Measurements from ENCODE around the gene HMCN2.

The HMCN2 gene

DNA sequence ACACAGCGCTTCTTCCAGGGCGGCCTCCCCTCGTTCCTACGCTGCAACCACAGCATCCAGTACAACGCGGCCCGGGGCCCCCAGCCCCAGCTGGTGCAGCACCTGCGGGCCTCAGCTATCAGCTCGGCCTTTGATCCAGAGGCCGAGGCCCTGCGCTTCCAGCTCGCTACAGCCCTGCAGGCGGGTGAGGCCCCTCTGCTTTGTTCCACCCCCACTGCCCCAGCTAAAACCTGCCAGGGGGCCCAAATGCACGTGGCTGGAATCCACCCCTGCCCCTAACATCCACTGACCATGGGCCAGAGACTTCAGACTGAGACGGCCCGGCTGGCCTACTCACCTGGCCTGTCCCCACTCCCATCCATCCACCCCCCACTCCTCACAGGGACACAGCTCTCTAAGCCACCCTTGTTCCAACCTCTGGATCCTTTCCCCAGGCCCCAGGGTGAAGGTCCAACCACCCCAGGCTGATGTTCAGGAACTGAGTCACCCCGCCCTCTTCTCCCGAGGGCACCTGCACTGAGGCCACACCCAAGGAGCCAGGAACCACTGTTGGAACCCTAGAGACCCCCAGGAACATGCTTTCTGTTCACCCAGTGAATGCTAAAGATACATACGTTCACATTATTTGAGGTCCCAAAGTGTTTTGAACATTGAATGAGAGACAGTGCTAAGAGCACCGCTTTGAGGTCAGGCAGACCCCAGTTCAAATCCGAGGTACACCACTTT lies 160.3 kb downstream of the HMCN2 start:
- no peak overlapping the region for H3K9ac ChIP-seq
- H3K4me3 ChIP-seq: no peak overlapping the region
- no peak for TF ChIP-seq Cebpa-rat (IDR thresholded peaks at IDR 0.05)
- peak overlapping the region; percentile 46; the same call in 1 of the 2 replicates for H3K27ac ChIP-seq
- no peaks in the 10 kb centered on the region for H4K20me1 ChIP-seq
- H3K36me3 ChIP-seq: no peaks in the 10 kb centered on the region
- H3K9me3 ChIP-seq: peaks cover 12% of the 10 kb centered on the region
- H3K27me3 ChIP-seq: no peaks in the 10 kb centered on the region
- peaks cover 66% of the 10 kb centered on the region for H3K4me1 ChIP-seq
- H3K4me2 ChIP-seq: peak overlapping the region; percentile 72

GRCh38 chr9:130426467-130426773 lies 160.9 kb downstream of the HMCN2 start:
- Histone ChIP-seq H3K36me3 (no peaks in the 10 kb centered on the region), H3K27me3 (no peaks in the 10 kb centered on the region), H3K4me2 (peak overlapping the region; percentile 72), H3K27ac (peak overlapping the region; percentile 46; the same call in 1 of the 2 replicates), H4K20me1 (no peaks in the 10 kb centered on the region), H3K4me3 (no peak overlapping the region), H3K4me1 (peaks cover 62% of the 10 kb centered on the region), H3K9me3 (peaks cover 13% of the 10 kb centered on the region), H3K9ac (no peak overlapping the region)
- no peak for TF ChIP-seq Cebpa-rat (IDR thresholded peaks at IDR 0.05)

- Histone ChIP-seq H3K4me2 (peak overlapping the region; percentile 72), H3K36me3 (no peaks in the 10 kb centered on the region), H4K20me1 (no peaks in the 10 kb centered on the region), H3K4me3 (no peak overlapping the region), H3K9ac (0 out of 2 replicates have a peak overlapping the region, but pooled peaks have one; percentile 38), H3K27me3 (no peaks in the 10 kb centered on the region), H3K27ac (peak overlapping the region; percentile 46; the same call in 1 of the 2 replicates), H3K9me3 (peaks cover 13% of the 10 kb centered on the region), H3K4me1 (peaks cover 62% of the 10 kb centered on the region)
- TF ChIP-seq Cebpa-rat (IDR thresholded peaks at IDR 0.05): no peak
Observed at GRCh38 chr9:130426883-130427282, 161.3 kb downstream of the HMCN2 start.

DNA sequence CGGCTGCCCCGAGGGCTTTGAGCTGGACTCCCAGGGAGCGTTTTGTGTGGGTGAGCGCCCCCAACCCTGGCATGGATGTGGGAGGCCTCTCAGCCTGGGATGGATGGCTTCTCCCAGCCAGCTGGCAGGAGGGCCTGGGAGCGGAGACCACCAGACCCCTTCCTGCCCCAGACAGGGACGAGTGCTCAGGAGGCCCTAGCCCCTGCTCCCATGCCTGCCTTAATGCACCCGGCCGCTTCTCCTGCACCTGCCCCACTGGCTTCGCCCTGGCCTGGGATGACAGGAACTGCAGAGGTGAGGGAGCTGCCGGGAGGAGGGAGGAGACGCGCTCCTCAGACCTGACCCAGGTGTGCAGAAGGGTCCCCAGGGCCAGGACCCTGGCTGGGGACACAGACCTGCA lies 161.8 kb downstream of the HMCN2 start:
- Histone ChIP-seq H4K20me1 (no peaks in the 10 kb centered on the region), H3K4me3 (no peak overlapping the region), H3K27me3 (no peaks in the 10 kb centered on the region), H3K4me1 (peaks cover 62% of the 10 kb centered on the region), H3K27ac (peak overlapping the region; percentile 46; the same call in 1 of the 2 replicates), H3K36me3 (no peaks in the 10 kb centered on the region), H3K4me2 (peak overlapping the region; percentile 72), H3K9me3 (peaks cover 13% of the 10 kb centered on the region), H3K9ac (0 out of 2 replicates have a peak overlapping the region, but pooled peaks have one; percentile 38)
- no peak for TF ChIP-seq Cebpa-rat (IDR thresholded peaks at IDR 0.05)

- peaks cover 8% of the 10 kb centered on the region for H3K27me3 ChIP-seq
- H3K4me2 ChIP-seq: peak overlapping the region; percentile 72
- peaks cover 55% of the 10 kb centered on the region for H3K4me1 ChIP-seq
- H4K20me1 ChIP-seq: no peaks in the 10 kb centered on the region
- no peak for TF ChIP-seq Cebpa-rat (IDR thresholded peaks at IDR 0.05)
- H3K27ac ChIP-seq: no peak overlapping the region
- H3K4me3 ChIP-seq: no peak overlapping the region
- H3K9ac ChIP-seq: no peak overlapping the region
- no peaks in the 10 kb centered on the region for H3K36me3 ChIP-seq
- H3K9me3 ChIP-seq: peaks cover 13% of the 10 kb centered on the region
Observed at GRCh38 chr9:130428086-130428665, 162.6 kb downstream of the HMCN2 start.

- no peaks in the 10 kb centered on the region for H4K20me1 ChIP-seq
- no peak overlapping the region for H3K4me2 ChIP-seq
- peaks cover 11% of the 10 kb centered on the region for H3K27me3 ChIP-seq
- peaks cover 49% of the 10 kb centered on the region for H3K4me1 ChIP-seq
- TF ChIP-seq Cebpa-rat (IDR thresholded peaks at IDR 0.05): no peak
- no peaks in the 10 kb centered on the region for H3K36me3 ChIP-seq
- peaks cover 13% of the 10 kb centered on the region for H3K9me3 ChIP-seq
- H3K27ac ChIP-seq: no peak overlapping the region
- no peak overlapping the region for H3K4me3 ChIP-seq
- H3K9ac ChIP-seq: no peak overlapping the region
Observed at GRCh38 chr9:130429381-130429780, 163.8 kb downstream of the HMCN2 start.

GRCh38 chr9:130429831-130430230 lies 164.3 kb downstream of the HMCN2 start:
- Histone ChIP-seq H3K9ac (no peak overlapping the region), H3K4me2 (no peak overlapping the region), H3K9me3 (peaks cover 13% of the 10 kb centered on the region), H3K27me3 (peaks cover 11% of the 10 kb centered on the region), H3K27ac (no peak overlapping the region), H4K20me1 (no peaks in the 10 kb centered on the region), H3K4me3 (no peak overlapping the region), H3K4me1 (peaks cover 45% of the 10 kb centered on the region), H3K36me3 (no peaks in the 10 kb centered on the region)
- TF ChIP-seq Cebpa-rat (IDR thresholded peaks at IDR 0.05): no peak

GRCh38 chr9:130430232-130430631 lies 164.7 kb downstream of the HMCN2 start:
- Histone ChIP-seq H3K9ac (no peak overlapping the region), H3K36me3 (no peaks in the 10 kb centered on the region), H3K9me3 (peaks cover 13% of the 10 kb centered on the region), H3K4me2 (no peak overlapping the region), H3K4me3 (no peak overlapping the region), H3K4me1 (peaks cover 41% of the 10 kb centered on the region), H4K20me1 (no peaks in the 10 kb centered on the region), H3K27ac (no peak overlapping the region), H3K27me3 (peaks cover 11% of the 10 kb centered on the region)
- TF ChIP-seq Cebpa-rat (IDR thresholded peaks at IDR 0.05): no peak

DNA sequence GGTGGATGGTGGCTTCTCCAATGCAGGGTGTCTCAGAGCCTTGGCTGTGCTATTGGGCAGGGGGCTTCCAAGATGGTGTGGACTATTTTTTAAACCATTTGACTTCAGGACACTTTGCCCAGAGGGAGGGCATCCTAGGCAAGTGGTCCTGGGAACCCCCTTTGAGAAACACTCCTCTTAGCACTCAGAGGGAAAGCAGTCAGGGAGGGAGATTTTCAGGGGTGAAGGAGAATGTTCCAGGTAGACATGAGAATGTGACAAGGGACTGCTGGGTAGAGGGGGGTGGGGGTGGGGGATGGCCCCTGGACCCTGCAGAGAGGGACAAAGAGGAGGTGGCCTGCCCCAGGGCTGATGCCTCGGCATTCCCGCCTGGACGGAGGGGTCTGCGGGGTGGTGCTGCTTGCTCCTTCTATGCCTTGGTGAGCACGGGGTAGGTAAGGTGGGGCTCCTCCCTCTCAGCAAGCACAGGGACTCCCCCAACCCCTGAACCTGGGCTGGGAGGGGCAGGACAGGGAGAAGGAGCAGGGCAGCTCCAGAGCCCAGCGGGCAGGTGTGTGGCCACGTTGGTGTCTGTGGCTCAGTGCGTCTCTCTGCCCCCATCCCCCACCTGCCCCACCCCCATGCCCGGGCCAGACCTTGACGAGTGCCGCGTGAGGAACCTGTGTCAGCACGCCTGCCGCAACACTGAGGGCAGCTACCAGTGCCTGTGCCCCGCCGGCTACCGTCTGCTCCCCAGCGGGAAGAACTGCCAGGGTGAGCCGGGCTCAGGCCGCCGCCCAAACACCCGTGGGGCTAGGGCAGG lies 165.4 kb downstream of the HMCN2 start:
- Histone ChIP-seq H3K36me3 (no peaks in the 10 kb centered on the region), H3K27me3 (peaks cover 11% of the 10 kb centered on the region)

More for the DNA sequence above, 165.4 kb downstream of the HMCN2 start:
- H3K27ac ChIP-seq: no peak overlapping the region
- H3K4me2 ChIP-seq: no peak overlapping the region
- H3K4me3 ChIP-seq: no peak overlapping the region
- H3K9ac ChIP-seq: no peak overlapping the region
- peaks cover 13% of the 10 kb centered on the region for H3K9me3 ChIP-seq
- peaks cover 34% of the 10 kb centered on the region for H3K4me1 ChIP-seq
- no peaks in the 10 kb centered on the region for H4K20me1 ChIP-seq
- no peak for TF ChIP-seq Cebpa-rat (IDR thresholded peaks at IDR 0.05)

Measured in BLaER1 (cell line).